Fibroblast of mammary gland (primary cell): Measurements from ENCODE around the gene NOX5.

Experiments used
- DNase-seq: peaks from one replicate; pipeline ENCODE4 v3.0.0-alpha.2; 2010; ENCODE audit warnings: low read depth
- H3K4me3 ChIP-seq: 2 replicates; pipeline ENCODE4 v1.5.1; 2011; ENCODE audit warnings: low read depth, mild to moderate bottlenecking, low read length, moderate library complexity; ENCODE audit not compliant: control insufficient read depth
- CTCF ChIP-seq: conservative IDR thresholded peaks from 2 replicates; pipeline ENCODE4 v1.5.1; 2011; ENCODE audit warnings: low read depth, low read length, inconsistent platforms; ENCODE audit not compliant: control insufficient read depth, insufficient read depth

The NOX5 gene

GRCh38 chr15:69045802-69046201 is 31.3 kb downstream of the NOX5 start:
- TF ChIP-seq CTCF: no peak
- H3K4me3 ChIP-seq: no peak overlapping the region
- no peak for DNase-seq

- no peak overlapping the region for H3K4me3 ChIP-seq
- DNase-seq: no peak
- TF ChIP-seq CTCF: no peak
These were observed 32.3 kb downstream of the NOX5 start for GRCh38 chr15:69046781-69047180.

GRCh38 chr15:69049976-69050375 is 35.5 kb downstream of the NOX5 start:
- TF ChIP-seq CTCF: no peak
- no peak for DNase-seq
- H3K4me3 ChIP-seq: no peak overlapping the region

GRCh38 chr15:69055251-69055650 is 40.8 kb downstream of the NOX5 start:
- TF ChIP-seq CTCF: no peak
- no peak for DNase-seq
- H3K4me3 ChIP-seq: no peak overlapping the region

- no peak overlapping the region for H3K4me3 ChIP-seq
- DNase-seq: no peak
- no peak for TF ChIP-seq CTCF
These were observed 41.9 kb downstream of the NOX5 start for GRCh38 chr15:69056365-69056764.

GRCh38 chr15:69058830-69059556 is 44.5 kb downstream of the NOX5 start:
- TF ChIP-seq CTCF: peak; percentile 78
- no peak overlapping the region for H3K4me3 ChIP-seq
- peak; percentile 87 for DNase-seq

GRCh38 chr15:69059557-69059943 is 45.1 kb downstream of the NOX5 start:
- no peak overlapping the region for H3K4me3 ChIP-seq
- no peak for DNase-seq
- no peak for TF ChIP-seq CTCF
